ENCODE results near the gene CA10. TPM values are rescaled to one million over a fixed set of nuclear protein-coding genes. Genes with fewer than 3 reads are reported as not detected.

CA10 gene
- total and polyA plus RNA-seq, 2 donors (not counting 3 experiments of a cell fraction or from before 2014, with no cell fraction given) = not detected

DNA sequence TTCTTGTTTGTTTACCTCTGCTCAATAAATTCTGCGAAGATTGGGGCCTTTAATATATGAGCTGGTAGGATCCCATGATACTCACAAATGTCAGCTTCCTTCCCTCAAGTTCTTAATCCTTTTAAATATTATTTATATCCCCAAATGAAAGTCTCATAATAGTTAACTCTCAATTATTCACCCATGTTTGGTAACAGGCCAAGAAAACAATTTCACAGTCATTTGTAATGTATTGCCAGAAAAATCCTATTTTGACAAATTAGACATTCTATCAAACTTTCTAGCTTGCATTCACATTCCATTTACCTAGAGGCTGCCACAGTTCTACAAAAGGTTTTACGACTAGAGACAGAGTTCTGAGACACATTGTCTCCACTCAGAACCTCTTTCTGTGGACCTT, 457.0 kb downstream of the CA10 start:
- H3K4me2 ChIP-seq (ENCODE audit: insufficient read depth, low read length) = no peak overlapping the region
- DNase-seq (ENCODE audit: low read depth, low spot score) (no peak), FAIRE-seq (no peak)
- H3K27me3 ChIP-seq (ENCODE audit: control insufficient read depth in 2 of 2, insufficient read depth in 2 of 2, low read length in 2 of 2) = no peaks in the 10 kb centered on the region
- H3K79me2 ChIP-seq (ENCODE audit: control insufficient read depth, insufficient read depth, low read length) = no peaks in the 10 kb centered on the region
- no TSS peak for BruUV-seq (replicated peaks)
- POLR2A ChIA-PET = no interaction called here
- no peaks in the 10 kb centered on the region for H3K9me3 ChIP-seq (replicated peaks; ENCODE audit: control insufficient read depth, insufficient read depth, low read length)
- no peak overlapping the region for H3K9ac ChIP-seq (replicated peaks; ENCODE audit: extremely low read depth, insufficient read depth, low read length)
- intact Hi-C loops (cut with micrococcal nuclease) = no loop called here
- H4K20me1 ChIP-seq (replicated peaks; ENCODE audit: control insufficient read depth, extremely low read depth, insufficient read depth, low read length) = no peaks in the 10 kb centered on the region
- no peak overlapping the region for H2AFZ ChIP-seq (ENCODE audit: low read depth, low read length)
- no peaks in the 10 kb centered on the region for H3K4me1 ChIP-seq (ENCODE audit: control insufficient read depth, extremely low read depth, insufficient read depth, low read length)
- no peak for TF ChIP-seq POLR2AphosphoS5 (IDR thresholded peaks at IDR 0.05; ENCODE audit: insufficient read depth, low read depth, low read length)
- no peak for TF ChIP-seq GATA2 (IDR thresholded peaks at IDR 0.05; ENCODE audit: insufficient read depth, insufficient read length, low read depth, low read length)
- TF ChIP-seq, protein P1, sequence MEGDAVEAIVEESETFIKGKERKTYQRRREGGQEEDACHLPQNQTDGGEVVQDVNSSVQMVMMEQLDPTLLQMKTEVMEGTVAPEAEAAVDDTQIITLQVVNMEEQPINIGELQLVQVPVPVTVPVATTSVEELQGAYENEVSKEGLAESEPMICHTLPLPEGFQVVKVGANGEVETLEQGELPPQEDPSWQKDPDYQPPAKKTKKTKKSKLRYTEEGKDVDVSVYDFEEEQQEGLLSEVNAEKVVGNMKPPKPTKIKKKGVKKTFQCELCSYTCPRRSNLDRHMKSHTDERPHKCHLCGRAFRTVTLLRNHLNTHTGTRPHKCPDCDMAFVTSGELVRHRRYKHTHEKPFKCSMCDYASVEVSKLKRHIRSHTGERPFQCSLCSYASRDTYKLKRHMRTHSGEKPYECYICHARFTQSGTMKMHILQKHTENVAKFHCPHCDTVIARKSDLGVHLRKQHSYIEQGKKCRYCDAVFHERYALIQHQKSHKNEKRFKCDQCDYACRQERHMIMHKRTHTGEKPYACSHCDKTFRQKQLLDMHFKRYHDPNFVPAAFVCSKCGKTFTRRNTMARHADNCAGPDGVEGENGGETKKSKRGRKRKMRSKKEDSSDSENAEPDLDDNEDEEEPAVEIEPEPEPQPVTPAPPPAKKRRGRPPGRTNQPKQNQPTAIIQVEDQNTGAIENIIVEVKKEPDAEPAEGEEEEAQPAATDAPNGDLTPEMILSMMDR (IDR thresholded peaks at IDR 0.05; ENCODE audit: extremely low read depth in 1 of 2, insufficient read depth in 1 of 2, low read depth in 1 of 2, low read length in 2 of 2) = no peak
- TF ChIP-seq MYC (IDR thresholded peaks at IDR 0.05; ENCODE audit: low read depth, low read length) = no peak
- no peak for TF ChIP-seq JUN (IDR thresholded peaks at IDR 0.05; ENCODE audit: borderline replicate concordance, insufficient read depth, insufficient read length, low read depth)
- TF ChIP-seq, protein P2, sequence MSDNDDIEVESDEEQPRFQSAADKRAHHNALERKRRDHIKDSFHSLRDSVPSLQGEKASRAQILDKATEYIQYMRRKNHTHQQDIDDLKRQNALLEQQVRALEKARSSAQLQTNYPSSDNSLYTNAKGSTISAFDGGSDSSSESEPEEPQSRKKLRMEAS (IDR thresholded peaks at IDR 0.05; ENCODE audit: insufficient read depth, insufficient read length) = no peak
- no peak for TF ChIP-seq FOS (IDR thresholded peaks at IDR 0.05; ENCODE audit: borderline replicate concordance, insufficient read depth, low read length)
- no peak for TF ChIP-seq POLR2A (IDR thresholded peaks at IDR 0.05; ENCODE audit: low read depth, low read length)
- TF ChIP-seq EZH2 (IDR thresholded peaks at IDR 0.05; ENCODE audit: borderline replicate concordance, low read depth, low read length, severe bottlenecking) = no peak
- no peak overlapping the region for H3K27ac ChIP-seq (ENCODE audit: insufficient read depth, low read depth, low read length)
- H3K4me3 ChIP-seq (replicated peaks in 1 of 3; ENCODE audit: insufficient read depth in 1 of 3, low read depth in 1 of 3, low read length in 3 of 3) = no peak overlapping the region
- H3K9me1 ChIP-seq (replicated peaks; ENCODE audit: control insufficient read depth, extremely low read depth, insufficient read depth, low read length) = no peaks in the 10 kb centered on the region
- dilution Hi-C loops (cut with MboI; ENCODE audit: extremely low pct_ligation_motif_present, low sequenced_read_pairs) = no loop called here
- H3K36me3 ChIP-seq (ENCODE audit: control insufficient read depth in 2 of 2, extremely low read depth in 1 of 2, insufficient read depth in 2 of 2, low read length in 2 of 2) = no peaks in the 10 kb centered on the region
- CTCF ChIA-PET = no interaction called here
